Uterus (tissue), 2 donors: ENCODE measurements around the gene RPL41.

Experiments
- POLR2A ChIP-seq, 2 donors: fragments of 450-650 bp; IDR thresholded peaks; one replicate each; pipeline ENCODE4 v1.6.1; 2016; ENCODE audit warnings: antibody characterized with exemption in 2 of 2, mild to moderate bottlenecking in 1 of 2, moderate library complexity in 1 of 2
- TF ChIP-seq, protein P1 (sequence below), 4 experiments: fragments of 200-600 bp in 2 of 4; fragments of 450-650 bp in 2 of 4; sonication (generic) in 2 of 4; IDR thresholded peaks; one replicate each; pipeline ENCODE4 v1.5.1; 2016 to 2019; ENCODE audit warnings: antibody characterized with exemption in 4 of 4, mild to moderate bottlenecking in 2 of 4, moderate library complexity in 1 of 4

DNA sequence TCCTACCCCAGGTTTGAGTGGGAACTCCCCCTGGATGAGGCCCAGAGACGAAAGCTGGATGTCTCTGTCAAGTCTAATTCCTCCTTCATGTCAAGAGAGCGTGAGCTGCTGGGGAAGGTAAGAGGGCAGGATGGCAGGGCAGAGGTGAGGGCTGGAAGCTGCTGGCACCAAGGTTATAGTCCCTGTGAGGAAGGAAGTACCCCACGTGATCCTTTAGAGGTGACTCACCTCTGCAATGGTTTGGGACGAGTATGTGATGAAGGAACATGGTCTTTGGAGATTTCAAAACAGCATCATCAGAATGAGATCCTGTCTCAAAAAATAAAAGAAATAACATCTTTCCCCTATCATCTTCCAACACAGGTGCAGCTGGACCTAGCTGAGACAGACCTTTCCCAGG lies 26.8 kb downstream of the RPL41 start:
- TF ChIP-seq, protein P1, sequence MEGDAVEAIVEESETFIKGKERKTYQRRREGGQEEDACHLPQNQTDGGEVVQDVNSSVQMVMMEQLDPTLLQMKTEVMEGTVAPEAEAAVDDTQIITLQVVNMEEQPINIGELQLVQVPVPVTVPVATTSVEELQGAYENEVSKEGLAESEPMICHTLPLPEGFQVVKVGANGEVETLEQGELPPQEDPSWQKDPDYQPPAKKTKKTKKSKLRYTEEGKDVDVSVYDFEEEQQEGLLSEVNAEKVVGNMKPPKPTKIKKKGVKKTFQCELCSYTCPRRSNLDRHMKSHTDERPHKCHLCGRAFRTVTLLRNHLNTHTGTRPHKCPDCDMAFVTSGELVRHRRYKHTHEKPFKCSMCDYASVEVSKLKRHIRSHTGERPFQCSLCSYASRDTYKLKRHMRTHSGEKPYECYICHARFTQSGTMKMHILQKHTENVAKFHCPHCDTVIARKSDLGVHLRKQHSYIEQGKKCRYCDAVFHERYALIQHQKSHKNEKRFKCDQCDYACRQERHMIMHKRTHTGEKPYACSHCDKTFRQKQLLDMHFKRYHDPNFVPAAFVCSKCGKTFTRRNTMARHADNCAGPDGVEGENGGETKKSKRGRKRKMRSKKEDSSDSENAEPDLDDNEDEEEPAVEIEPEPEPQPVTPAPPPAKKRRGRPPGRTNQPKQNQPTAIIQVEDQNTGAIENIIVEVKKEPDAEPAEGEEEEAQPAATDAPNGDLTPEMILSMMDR (IDR thresholded peaks at IDR 0.05) = no peak
- TF ChIP-seq POLR2A (IDR thresholded peaks at IDR 0.05) = no peak
